HG03378 (cell line): ENCODE measurements around the gene CHD5.
A peak's percentile ranks its signal among the peaks of the same experiment; 100 is the strongest.

Experiments
- ATAC-seq: cut with Tn5 transposase; IDR thresholded peaks from one replicate; pipeline ENCODE4 v1.9.1; 2021; ENCODE audit warnings: mild to moderate bottlenecking, moderate library complexity; ENCODE audit not compliant: unreplicated experiment

CHD5 gene

DNA sequence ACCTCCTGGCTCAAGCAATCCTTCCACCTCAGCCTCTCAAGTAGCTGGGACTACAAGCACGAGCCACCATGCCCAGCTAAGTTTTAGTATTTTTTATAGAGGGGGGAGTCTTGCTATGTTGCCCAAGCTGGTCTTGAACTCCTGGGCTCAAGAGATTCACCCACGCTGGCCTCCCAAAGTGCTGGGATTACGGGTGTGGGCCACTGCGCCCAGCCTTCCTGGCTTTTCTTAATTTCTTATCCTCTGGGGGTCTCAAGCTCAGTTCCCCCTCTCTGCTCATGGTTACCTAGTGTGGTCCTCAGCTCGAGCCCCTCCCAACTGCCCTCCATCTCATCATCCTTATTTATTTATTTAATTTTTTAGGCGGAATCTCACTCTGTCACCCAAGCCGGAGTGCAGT is 22.1 kb upstream of the CHD5 start:
- no peak for ATAC-seq

DNA sequence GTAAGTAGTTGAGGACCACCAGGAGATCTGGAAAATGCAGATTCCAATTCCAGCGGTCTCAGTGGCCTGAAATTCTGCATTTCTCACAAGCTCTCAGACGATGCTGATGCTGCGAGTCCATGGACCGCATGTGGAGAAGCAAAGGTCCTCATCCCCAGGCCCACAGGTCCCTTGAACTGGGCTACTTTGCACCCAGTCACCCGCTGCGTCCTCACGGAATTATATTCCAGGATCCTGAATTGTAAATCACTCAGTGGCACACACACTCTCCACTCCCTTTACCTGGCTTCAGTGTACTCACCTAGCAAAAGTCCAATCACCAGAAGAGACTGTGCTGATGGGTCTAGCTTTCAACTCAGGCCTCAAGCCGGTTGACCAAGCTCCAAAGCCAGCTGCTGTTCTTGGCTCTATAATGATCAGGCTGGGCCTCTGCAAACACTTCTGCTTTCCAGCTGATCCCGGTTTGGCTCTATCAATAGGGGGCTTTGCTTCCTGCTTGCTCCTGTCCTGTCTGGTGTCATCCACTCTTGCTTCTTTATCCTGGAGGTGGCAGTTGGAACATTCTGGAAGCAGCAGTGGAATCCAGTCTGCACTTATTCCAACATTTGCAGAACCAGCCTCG is 20.2 kb upstream of the CHD5 start:
- no peak for ATAC-seq

DNA sequence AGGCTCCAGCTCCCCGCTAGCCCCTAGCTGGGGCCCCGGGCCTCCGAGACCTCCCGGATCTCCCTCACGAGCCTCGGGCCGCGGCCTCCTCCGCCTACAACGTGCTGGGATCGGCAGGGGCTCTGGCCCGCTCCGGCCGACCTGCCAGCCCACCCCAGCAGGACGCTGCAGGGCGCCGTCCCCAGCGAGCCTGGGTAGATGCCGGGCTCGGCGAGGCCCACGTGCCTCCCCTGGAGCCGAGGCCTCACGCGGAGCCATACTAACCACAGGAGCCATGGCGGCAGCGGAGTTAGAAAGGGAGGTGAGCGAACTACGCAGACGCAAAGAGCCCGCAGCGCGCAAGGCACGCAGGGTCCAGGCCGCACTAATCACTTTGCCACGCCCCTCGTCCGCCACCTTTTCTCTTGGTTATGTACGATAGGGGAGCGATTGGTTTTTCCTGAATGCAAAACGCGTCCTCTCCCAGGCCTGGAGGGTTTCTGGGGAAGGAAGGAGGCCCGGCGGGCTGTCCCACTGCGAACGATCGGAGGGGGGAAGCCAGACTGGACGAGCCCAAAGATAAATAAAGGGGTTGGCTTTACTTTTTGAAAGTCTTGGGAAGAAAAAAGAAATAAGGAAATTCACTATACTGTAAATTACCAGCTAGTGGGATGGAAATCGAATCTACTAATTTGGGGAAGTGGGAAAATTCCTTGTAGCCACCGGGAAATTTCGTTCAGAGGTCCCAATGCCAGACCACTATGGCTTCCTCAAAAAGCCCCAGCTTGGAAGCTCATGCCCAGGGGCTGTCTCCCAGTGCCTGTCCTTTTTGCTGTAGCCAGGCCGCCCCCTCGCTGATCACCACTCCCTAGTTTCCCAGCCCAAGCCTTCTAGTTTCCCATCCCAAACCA is 19.4 kb upstream of the CHD5 start, which contains the start of gene RPL22:
TSS of gene RPL22 (minus strand) at position 298 of the 890 bp plus-strand sequence. CDS start at position 276, 22 bp downstream.
- peak; percentile 85 for ATAC-seq

DNA sequence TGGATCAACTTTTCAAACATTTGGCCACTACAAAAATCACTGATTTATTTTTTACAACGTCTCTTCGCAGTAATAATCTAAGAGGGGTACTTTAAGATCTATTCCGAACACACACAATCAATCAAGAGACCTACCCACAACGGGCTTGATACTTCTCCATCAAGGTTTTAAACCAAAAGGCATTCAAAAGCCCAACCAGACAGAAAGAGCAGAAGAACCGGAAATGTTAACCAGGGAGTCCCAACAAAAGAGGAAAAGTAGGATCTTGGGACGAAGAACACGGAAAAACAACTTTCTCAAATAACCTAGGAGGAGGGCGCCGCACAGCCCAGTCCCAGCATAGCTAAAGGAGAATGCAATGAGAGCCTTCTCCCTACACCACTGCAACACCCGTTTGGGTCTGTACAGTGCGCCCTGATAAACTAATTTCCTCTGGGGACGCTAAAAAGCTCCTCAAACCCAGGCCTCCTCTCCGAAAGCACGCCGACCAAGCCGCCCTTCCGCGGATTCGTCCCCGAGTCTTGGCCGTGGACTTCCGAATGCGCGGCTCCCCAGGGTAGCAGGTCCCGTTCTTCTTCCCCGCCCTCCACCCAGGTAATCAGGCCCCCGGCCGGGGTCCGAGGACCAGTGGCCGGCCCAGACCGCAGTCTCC is 18.7 kb upstream of the CHD5 start:
- peak; percentile 1 for ATAC-seq

DNA sequence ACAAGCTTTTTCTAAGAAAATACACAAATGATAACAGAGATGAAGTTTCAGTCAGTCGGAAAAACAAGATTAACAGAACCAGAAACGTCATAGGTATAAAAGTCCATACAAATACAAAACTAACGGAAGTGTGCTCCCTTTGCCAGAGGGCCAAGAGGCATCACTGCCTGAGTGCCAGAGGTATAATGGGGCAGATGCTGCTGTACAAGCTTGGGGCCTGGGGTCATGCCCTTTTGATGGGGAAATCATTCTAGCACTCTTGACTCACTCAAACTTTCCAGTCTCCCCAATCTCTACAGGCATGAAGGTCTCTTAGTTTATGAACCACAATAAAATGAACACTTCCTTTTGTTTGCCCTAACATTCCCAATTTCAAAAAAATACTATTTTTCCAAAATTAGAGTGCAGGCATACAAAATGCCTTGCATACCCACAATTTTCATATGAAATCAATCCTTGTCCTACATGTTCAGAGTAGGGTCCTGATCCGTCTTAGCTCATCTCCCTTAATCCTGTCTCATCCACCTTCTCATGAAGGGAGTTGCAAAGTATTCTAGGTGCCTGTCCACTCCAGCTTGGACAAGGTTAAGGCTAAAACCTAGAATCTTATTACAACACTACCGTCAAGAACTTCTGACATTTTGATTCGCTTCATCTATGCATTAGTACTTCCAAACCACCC is 17.8 kb upstream of the CHD5 start:
- ATAC-seq, result no peak

DNA sequence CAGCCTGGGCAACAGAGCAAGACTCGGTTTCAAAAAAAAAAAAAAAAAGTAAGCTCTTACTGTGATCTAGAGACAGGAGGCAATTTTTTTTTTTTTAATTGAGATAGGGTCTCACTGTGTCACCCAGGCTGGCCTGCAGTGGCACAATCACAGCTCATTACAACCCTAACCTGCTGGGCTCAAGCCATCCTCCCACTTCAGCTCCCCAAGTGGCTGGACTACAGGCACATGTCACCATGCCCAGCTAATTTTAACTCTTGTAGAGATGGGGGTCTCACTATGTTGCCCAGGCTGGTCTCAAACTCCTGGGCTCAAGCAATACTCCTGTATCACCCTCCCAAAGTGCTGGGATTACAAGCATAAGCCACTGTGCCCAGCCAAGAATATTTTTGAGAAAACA is 11.8 kb upstream of the CHD5 start:
- ATAC-seq, result no peak

DNA sequence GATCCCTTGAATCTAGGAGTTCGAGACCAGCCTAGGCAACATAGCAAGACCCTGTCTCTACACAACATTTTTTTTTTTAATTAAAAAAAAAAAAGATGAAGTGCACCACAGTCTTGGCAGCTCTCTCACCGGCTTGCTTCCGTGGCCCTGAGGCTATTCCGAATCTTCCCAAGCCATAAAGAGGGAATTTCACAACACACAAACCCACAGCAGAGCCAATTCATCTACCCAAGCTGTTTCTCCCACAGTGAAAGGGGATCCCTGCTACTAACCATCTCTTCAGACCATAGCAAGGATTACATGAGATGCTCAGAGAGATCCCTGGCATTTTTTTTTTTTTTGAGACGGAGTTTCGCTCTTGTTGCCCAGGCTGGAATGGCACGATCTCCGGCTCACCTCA is 8.3 kb upstream of the CHD5 start:
- no peak for ATAC-seq

DNA sequence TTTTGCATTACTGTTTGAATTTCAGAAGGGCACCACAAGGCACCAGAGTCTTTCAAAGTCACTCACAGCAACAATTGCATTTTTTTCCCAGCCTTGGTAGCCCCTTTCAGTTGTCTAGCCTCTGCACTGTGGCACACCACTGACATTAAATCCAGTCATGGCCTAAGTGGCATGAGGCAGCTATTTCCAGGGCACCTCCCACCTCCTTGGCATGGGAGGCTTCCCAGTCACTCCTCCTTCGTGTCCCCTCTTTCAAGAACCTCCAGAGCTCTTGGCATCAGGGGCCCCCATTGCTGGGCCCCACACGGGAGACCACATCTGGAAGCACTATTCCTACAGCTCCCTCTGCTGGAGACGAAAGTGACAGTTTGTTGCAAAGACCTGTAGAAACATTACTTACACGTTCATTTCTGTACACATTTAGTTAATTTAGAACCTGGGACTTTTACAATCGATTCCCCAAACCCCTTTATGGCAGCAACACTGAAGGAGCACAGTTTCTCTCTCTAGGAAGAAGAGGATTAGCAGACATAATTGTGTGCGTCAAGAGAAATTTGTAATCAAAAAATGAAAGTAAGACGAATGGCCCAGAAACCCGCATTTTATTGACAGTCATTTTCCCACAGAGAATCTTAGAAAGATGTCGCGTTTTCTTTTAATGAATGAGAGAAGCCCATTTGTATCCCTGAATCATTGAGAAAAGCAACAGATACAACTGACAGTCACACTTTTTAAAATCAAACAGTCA is 5.7 kb upstream of the CHD5 start:
- no peak for ATAC-seq

DNA sequence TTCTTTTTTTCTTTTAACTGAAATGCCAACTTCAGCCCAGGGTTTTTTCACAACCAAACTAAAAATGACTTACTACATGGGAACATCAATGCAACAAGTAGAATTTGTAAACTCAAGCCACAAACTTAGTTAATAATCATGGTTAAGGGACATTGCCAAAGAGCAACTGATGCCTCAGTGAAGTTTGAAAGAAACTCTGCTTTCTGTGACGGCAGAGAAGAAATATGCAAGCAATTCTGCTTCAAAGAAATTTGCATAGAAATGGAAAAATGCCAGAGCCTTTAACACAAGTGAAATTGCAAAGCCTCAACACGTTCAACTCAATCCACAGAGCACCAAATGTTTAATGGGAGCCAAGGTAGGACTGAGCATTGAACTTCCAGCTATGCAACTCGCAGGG is 5.0 kb upstream of the CHD5 start:
- ATAC-seq, result no peak

DNA sequence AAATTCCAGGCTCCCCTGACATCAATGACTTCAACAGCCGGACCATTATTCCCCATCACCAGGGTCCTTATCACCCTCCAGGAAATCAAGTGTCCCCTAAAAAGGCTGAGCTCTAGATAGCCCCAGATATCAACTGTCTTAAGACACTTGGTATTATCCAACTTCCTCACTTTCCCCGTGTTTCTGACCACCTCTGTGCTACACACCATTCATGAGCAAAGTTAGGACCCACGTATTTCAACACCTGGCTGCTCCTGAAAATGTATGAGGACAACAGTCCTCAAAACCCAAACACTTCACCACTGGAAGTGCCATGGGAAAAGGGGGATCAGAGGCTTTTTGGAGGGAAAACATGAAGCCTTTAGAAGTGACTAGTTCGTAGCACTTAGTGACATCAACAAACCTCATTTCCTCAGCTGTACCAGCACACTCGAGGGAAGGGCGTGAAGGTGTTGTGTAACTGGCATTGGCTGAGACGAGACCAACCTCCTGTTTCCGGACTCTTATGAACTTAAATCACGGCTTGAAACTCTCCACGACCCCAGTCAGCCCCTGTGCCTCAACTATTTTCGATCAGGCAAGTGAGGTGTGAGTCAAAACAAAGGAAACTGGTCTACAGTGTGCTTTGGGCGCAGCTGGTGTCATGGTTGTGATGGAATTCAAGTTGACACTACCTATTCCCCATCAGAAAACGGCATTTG is 4.1 kb upstream of the CHD5 start:
- no peak for ATAC-seq

DNA sequence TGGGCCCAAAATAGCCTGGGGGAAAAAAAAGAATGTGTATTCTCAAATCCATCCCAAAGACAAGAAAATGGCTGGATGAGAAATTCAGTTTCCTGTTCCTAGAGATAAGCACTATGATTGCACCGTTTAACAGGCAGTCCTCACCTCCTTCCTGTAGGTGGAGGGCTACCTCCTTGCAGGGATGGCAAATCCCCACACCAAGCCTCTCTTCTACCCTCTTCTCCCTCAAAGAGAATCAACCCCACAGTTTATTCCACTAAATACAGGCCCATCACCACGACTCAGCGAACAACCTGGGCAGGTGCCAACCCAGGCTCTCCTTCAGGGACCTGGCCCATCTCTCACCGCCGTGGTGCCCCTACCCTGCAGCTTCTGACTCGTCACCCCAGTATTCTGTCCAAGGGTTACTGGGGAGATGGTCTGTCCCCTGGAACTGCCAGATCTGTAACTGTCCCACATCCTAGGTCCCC is 3.4 kb upstream of the CHD5 start:
- no peak for ATAC-seq

DNA sequence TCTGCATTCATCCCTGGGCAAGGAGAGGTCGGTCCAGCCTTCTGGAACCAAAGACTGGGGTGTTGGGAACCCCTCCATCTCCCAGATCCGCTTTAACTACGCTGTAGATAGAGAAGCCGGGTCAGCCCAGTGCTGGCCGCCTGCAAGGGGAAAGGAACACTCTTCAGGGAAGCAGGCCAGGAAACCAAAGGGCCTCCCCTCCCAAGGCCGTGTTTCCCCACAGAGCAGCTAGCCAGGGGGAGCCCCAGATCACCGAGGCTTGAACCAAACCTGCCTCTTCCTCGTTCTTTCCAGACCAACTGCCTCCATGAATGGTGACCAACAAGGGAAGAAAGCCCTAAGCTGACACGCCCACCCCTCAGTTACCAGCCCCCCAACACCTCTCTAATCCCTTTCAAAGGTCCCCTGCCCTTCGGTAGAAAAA is 1.2 kb upstream of the CHD5 start:
- ATAC-seq, result no peak

DNA sequence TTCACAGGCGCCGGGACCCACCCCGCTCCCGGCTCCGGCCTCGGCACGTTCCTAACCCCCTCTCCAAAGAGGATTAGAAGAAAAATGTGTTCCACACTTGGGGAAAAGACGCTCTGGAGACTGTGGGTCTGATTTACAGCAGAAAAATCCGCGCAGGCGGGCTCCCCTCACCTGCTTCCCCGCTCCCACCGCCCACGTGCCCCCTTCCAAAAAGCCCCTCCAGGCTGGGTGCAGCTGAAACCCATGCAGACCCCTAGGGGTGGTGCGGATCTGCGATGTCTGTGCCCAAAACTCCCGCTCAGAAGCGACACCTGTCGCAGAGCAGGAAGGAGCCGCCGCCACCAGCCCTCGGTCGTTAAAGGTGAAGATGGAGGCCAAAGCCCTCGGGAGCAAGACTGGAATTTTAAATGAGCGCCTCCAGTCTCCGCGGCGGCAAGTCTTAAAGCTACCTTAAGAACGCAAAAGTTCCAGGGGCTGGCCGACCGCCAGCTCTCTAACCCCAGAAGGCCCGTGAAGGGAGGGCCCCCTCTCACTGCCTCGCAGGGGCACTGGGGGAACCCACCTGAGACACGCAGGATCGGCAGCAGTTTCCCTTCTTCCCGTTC is 688 bp upstream of the CHD5 start:
- ATAC-seq, result no peak

DNA sequence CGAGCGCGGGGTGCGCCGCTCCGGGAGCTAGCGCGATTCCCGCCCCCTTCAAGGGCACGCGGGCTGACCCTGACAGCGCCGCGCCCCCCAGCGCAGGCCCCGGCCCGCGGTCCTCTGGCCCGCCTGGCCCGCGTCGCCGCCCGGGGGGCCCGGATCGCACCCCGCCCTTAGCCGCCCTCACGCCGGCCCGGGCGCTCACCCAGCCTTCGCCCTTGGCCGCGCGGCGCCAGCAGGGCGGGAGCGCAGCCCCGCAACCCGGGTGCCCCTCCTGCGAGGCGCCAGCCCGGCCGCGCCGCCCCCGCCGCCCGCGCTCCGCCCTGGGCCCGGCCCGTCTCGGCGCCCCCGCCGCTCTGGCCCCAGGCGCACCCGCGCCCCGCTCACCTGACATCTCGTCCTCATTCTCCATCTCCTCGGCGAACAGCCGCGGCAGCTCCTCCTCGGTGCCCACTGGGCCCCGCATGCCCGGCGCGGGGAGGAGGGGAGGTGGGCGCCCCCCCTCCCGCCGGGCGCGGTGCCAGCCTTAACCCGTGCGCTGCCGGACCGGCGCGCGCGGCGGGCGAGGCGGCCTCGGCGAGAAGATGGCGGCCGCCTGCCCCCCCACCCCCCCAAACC is 451 bp downstream of the CHD5 start:
- ATAC-seq, result no peak

DNA sequence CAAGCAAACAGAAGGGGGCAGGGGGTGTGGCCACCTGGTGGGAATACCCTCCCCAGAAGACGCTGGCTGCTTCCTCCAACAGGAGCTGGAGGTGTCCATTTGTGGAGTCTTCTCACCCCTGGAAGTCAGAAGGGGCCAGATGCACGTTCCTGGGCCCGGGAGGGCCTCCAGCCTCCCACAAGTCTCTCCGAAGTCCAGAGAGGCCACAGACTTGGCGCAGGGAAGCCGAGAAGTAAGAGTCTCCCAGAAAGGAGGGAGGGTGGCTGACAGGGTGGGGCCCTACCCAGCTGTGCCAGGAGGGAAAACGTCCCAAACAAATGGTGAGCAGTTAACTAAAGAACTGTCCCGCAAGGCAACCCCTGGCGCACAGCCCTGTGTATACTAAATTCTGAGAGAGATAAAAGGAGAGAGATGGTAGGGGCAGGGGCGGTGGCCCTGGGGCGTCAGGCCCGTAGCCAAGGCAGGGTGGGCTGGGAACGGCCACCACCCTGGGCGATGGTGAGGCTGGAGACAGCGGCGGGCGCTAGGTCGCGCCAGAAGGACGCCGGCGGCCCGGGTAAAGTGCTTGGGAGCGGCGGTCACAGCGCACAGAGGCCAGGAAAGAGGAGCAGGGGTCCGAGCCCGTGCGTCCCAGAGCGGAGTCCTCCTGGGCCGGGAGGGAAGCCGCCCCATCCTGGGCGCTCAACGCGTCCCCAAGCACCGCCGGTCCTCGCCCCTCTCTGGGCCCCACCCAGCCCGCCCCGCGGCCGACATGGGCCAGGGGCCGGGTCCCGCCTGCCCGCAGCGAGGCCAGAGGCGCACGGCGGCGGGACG is 1.2 kb downstream of the CHD5 start:
- no peak for ATAC-seq

DNA sequence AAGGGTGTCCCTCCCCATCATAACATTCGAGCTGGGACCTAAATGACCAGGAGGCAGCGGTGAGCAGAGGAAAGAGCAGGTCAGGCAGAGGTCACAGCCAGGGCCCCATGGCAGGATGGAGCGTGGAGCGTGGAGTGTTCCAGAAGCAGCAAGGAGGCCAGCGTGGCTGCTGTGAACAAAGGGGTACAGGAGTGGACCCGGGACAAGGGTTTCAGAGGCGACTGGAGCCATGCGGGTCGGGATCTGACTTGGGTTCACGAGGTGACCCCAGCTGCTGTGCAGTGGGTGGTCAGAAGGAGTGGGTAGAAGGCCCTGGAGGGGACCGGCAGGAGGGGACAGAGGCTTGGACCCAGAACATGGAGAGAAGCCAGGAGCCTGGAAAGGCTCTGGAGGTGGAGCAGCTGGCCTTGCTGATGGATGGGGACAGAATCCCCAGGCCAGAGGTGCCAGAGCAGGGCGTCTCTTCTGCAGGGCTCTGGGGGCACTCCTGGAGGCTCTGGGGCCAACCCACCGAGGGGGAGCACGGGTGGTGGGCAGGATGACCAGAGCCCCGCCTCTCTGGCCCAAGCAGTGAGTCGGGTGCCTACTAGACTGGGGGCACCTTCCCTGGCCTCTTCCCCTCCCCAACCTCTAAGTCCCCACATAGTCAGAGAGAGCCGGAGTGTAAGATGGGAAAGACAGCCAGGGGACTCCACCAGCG is 2.3 kb downstream of the CHD5 start:
- ATAC-seq, result no peak

DNA sequence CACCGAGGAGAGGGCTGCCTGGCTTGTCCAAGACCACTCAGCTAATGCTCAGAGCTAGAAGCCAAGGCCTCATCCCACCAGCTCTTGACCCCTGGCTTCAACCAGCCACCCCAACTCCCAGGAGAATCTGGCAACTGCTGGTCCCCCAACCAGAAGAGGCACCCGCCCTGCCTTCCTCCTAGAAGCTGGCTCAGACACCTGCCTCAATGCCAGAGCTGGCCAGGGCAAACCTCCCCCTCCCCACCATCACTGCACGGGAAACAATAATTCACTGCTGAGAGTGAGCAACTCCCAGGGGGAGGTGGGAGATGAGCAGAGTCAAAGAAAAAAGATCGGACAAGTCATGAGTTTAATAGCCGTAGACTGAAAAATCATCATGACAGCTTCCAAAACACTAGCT is 3.3 kb downstream of the CHD5 start:
- no peak for ATAC-seq

DNA sequence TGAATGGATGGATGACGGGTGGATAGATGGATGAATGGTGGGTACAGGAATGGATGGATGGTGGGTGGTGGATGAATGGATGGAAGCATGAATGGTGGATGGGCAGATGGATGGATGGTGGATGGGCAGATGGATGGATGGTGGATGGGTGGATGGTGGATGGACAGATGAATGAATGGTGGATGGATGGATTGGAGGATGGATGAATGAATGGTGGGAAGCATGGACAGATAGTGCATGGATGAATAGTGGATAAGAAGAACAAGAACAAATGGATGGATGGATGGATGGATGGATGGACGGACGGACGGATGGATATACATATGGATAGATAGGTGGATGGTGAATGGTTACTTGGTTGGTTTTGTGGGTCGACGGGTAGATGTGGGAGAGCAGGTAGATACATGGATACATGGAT is 4.7 kb downstream of the CHD5 start:
- no peak for ATAC-seq
